Cerebellar nuclear complex (tissue), 1 donor: ENCODE measurements around the gene HMOX1.
"Not testable (repeated sequence)": the region's sequence is repeated elsewhere in the genome, so short reads cannot be mapped to it uniquely, and the experiment has no call there.

ENCODE experiments used
- DNase-seq, 2 experiments: peaks; one replicate each; lab custom pipeline; 2025; lab: John Stamatoyannopoulos, UW

Gene HMOX1

DNA sequence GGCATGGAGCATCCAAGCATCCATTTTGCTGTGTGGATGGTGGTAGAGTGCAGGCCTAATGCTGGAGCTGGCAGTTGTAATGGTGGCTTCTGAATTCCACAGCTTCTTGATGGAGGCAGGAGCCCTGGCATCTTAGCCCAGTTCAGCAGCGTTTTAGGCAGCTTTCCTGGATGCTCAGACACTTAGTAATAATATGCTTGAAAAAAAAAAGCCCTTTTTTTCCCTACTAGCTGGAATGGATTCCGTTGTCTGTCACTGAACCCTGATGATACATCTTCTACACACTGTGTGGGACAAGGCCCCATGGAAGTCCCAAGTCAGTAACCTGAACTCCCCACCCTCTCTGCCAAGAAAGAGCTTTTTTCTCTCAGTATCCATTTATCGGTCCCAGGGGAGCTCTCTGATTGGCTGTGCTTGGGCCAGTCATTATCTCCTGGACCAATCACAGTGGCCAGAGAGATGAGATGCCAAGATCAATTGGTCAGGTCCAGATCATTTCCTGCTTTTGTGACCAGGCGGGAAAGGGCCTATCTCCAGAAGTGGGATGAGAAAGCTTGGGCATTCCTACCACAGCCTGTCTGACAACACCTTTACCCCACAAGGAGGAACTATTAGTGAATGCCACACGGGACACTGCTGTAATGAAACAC is 53.3 kb downstream of the HMOX1 start:
- no peak for DNase-seq

- no peak for DNase-seq
These were observed 54.4 kb downstream of the HMOX1 start for GRCh38 chr22:35435201-35435740.

GRCh38 chr22:35436421-35436820 is 55.5 kb downstream of the HMOX1 start:
- DNase-seq: no peak

DNA sequence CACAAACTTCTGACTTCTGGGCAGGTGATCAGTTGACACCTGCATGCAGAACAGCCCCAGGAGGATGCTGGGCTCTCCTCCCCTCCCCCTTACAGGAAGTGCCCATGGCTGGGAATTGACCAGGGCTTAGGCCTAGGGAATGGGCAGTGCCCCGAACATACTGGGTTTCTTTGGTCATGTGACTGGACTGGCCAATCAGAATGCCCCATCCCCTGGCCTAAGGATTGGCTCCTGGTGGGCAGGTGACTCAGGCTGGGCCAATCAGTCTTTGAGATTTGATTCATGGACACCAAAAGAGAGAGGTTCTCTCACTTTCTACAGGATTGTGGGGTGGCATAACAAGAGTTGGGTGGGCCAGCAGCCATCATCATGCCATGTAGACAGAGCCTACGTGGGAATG is 56.2 kb downstream of the HMOX1 start:
- DNase-seq: no peak

GRCh38 chr22:35438673-35439364 is 57.9 kb downstream of the HMOX1 start:
- DNase-seq: not testable (repeated sequence)

GRCh38 chr22:35439365-35439717 is 58.4 kb downstream of the HMOX1 start:
- no peak for DNase-seq

- no peak for DNase-seq
These were observed 59.2 kb downstream of the HMOX1 start for GRCh38 chr22:35440129-35440528.

- no peak for DNase-seq
These were observed 60.7 kb downstream of the HMOX1 start for GRCh38 chr22:35441489-35442100.

DNA sequence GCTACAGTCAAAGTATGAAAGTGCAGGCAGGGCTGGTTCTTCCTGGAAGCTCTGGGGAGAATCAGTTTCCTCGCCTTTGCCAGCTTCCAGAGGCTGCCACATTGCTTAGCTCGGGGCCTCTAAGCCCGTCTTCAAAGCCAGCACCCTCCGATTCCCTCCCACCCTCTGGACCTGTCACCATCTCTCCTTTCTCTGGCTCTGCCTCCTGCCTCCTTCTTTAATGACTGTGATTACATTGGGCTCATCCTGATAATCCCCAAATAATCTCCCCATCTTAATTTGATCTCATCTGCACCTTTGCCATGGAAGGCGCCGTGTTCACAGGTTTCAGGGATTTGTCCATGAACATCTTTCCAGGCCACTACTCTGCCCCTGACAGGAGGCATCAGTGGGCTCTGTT is 61.6 kb downstream of the HMOX1 start:
- DNase-seq: no peak

DNA sequence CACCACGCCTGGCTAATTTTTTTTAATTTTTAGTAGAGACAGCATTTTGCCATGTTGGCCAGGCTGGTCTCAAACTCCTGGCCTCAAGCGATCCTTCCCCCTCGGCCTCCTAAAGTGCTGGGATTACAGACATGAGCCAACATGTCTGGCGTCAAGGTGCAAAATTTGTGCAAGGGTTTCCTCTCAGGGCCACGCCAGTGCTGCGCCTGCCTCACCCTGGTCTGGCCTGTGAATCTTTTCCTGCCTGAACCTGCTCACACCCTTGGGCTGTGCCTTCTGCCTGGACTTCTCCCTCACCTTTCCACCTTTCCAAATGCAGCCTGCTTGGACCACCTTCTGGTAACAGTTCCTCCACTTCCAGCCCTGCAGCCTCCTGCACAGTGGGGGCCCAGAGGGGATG is 62.4 kb downstream of the HMOX1 start:
- DNase-seq: no peak
